GM19035 (cell line): ENCODE data around the gene CGRRF1.

Source experiments
- ATAC-seq: cut with Tn5 transposase; IDR thresholded peaks from one replicate; pipeline ENCODE4 v1.9.1; 2021; ENCODE audit not compliant: unreplicated experiment

Gene CGRRF1

DNA sequence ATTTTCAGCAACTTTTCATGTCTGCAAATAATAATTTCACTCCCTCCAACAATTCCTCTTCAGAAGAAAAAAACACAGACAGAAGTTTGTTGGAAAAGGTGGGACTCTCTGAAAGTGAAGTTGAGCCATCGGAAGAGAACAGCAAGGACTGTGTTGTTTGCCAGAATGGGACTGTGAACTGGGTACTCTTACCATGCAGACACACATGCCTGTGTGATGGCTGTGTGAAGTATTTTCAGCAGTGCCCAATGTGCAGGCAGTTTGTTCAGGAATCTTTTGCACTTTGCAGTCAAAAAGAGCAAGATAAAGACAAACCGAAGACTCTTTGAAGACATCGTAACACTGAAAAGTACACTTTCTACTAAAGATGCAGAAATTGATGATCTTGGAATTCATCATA, 28.3 kb downstream of the CGRRF1 start:
- ATAC-seq: no peak

DNA sequence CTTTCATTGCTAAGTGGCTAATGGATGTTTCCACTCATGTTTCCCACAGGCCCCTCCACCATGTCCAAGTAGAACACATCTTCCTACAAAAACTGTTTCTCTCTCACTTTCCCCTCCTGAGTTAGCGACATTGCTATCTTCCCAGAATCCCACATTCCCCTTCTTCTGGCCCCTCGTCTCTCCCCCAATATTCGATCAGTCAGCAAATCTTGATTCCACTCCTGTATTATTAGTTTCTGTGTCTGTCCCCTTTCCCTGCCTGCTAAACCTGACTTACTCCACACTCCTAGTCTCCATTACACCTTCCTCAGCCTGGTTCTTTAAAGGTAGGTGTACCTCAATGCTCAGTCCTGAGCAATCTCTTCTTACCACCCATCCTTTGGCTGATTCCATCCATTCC, 37.9 kb downstream of the CGRRF1 start:
- ATAC-seq: no peak

DNA sequence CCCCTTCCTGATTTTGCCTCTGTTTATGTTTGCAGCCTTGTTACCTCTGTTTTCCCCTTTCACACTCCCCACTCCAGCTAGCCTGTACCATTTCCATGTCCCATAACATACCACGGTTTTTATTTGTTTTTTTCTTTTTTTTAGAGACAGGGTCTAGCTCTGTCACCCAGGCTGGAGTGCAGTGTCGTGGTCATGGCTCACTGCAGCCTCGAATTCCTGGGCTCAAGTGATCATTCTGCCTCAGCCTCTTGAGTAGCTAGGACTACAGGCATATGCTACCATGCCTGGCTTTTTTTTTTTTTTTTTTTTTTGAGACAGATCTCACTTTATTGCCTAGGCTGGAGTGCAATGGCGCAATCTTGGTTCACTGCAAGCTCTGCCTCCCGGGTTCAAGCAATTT, 38.8 kb downstream of the CGRRF1 start:
- no peak for ATAC-seq

DNA sequence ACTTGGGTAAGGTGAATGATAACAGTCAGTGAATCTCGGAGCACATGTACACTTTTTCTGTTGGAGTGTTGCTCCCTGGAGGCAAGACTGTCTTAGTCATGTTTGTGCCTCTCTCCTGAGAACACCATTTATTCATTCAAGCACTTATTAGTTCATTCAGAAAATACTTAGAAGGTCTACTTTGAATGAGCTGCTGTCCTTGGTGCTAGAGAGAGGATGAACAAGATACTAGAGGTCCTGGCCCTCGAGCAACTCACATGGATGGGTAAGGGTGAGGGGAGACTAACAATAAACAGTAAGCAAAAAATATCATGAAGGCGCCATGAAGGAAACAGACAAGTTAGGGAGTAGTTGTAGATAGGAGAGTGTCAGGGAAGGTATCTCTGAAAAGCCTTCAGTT, 40.2 kb downstream of the CGRRF1 start:
- ATAC-seq: no peak

DNA sequence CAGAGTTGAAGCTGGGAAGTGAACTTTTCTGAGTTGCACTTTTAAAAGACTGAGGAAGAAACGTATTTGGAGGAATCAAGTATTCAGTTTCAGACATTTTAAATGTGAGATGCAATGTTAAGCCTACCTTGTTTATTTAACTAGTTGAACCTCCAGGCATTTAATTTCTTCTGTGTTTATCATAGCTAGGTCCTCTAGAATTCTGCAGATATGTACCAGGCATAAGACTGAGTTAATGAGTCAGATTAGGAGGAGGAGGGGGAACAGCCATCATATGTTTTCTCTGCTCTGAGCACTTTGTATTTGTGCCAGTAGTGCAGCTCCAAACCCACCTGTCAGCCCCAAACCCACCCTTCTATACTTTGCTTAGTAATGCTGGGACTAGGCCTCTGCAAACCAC, 40.8 kb downstream of the CGRRF1 start:
- ATAC-seq: no peak

DNA sequence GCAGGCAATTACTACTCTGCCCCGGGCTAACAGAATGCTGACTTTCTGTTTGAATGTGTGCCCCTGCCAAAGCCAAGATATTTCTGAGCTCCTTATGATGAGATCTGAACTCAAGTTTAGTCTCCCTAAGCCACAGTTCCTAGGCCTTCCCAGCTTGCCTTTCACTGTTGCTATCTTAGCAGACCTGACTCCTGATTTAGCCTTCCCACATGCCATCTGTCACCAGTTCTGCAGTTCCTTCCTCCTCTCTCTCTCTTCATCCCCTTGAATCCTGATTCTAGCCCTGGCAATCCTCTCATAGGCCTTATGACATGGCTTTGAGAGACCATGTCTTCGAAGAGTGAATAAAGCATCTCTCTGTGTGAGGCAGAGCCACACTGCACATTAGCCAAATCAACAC, 44.7 kb downstream of the CGRRF1 start:
- no peak for ATAC-seq

DNA sequence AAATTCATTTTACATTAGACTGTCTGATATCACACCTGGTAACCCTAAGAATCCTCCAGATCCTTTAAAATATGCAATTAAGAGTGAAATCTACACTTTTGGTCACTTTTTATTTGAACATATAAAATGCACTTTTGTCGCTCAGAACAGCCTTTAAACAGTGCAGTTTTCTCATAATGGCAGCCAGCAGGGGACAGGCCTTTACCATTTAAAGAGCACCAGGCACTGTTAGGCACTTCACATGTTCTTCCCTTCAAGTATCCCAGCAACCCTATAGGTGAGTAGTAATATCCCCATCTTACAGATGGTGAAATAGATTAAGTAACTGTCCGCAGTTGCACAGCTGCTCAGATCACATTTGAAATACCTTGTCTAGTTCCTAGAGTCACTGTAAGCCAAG, 45.9 kb downstream of the CGRRF1 start:
- no peak for ATAC-seq

DNA sequence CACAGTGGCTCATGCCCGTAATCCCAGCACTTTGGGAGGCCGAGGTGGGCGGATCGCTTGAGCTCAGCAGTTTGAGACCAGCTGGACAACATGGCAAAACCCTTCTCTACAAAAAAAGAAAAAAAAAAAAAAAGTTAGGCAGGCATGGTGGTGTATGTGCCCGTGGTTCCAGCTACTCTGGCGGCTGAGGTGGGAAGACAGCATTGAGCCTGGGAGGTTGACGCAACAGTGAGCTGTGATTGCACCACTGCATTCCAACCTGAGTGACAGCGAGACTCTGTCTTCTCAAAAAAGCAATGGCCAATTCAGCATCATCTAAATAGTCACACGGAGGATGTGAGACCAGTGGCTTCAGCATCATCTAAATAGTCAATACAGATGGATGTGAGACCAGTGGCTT, 46.8 kb downstream of the CGRRF1 start:
- no peak for ATAC-seq

DNA sequence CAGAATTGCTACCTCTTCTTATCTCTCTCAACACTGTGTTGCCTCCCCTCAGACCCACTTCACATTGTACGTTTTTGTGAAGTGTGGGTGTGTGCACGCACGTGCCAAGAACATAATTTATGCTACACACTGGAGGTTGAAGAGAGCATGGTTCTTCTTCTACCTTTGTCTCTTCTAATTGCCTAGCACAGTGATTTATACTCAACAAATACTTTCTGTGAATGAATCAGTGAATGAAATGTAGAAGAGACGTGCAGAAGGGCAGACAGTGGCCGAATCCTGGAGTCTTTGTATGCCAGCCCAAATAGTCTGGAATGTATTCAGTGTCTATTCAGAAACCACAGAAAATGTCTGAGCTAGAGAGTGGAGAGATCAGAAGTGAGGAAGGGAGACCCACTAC, 52.6 kb downstream of the CGRRF1 start:
- no peak for ATAC-seq

DNA sequence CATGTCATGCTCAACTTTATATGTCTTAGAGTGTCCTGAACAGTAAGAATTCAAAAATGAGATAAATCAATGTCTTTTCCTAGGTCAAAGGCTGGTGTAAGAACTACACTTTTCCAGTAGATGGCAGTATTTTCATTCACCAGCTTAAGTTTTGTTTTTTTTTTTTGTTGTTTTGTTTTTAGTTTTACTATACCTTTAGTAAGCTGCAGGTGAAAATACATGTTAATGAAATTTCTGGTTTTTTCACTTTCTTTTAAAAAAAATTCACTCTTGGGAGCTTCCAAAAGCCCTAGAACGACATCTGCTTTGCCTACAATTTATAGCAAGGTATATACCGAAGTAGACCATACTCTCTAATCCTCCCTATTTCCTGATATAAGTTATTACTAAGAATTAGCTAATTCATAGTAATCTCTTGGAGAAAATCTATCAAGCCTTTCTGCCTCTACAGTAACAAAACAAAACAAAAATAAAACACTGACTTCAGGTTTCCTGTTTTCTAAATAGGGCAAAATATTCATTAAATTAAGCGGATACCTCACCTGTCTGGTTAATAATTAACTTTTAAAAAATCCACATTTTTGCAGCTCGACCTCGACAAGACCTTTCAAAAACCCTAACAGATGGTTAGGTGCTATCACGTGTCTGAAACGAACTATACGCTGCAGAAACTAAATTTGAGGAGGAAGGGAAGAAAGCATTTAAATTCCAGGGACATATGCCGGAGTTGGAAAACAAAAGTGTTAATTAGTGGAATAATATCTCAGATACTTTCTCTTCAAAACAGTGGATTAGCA, 54.6 kb downstream of the CGRRF1 start:
- ATAC-seq: no peak

DNA sequence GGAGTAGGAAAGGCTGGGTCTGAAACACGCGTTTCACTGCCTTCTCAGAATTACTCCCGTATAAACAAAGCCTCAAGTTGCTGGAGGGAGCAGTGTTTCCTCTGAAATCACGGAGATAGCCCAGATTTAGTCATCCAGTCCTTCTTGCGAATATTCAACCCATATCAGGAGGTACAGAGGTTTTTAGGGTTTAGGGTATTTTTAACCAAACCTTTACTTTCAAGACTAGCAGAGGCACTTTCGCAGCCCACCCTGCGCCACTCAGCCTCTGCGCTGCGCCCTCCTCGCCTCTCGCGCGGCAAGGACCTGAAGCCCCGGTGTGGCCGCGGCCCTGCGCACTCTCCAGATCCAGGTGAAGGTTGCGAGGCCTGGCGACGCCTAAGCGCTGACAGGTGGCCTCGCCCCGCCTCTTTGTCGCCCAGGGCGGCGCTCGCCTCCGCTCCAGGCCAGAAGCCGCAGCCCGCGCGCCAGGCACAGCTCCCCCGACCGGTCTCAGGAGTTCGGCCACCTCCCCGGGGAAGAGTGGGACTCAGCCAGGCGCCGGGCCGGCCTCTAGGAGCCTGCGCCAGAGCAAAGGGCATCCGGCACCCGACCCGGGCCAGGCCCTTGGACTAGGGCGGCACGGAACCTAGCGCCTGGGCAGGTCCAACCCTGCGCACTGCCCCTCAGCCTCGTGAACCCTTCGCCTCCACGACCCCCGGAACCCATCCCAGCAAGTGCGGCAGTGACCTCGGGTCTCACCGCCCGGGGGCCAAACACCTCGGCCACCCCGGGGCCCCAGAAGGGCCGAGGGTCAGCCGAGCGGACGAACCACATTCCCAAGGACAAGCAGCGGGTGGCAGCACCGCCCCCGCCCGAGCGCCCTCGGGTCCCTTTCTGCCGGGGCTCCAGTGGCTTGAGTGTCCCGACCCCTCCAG, 55.4 kb downstream of the CGRRF1 start:
- peak; percentile 41 for ATAC-seq

DNA sequence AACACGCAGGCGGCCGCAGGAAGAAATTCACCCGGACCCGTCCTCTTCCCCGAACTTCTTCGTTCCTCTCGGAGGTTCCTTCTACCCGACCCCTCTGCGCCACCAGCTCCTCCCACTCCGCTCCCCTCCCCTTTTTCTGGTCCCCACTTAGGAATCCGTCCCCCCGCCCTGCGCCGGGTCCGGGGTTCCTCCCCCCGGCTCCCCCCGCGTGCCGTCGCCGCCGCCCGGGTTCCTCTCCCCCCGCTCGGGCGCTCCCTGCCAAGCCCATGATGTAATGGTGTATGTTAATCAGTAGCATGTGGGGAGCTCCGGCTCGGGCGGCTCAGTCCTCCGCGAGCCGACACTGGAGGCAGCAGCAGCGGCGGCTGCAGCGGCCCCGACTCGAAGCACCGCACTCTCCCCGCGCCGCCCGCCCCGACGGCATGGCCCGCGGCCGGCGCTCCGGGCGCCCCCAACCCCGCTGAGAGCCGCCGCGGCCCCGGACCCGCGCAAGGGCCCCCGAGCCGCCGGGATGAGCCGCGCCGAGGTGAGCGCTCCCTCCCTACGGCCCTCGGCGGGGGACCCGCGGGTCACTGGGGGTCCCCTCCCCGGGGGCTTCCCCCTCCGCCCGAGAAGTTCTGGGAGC, 56.2 kb downstream of the CGRRF1 start:
- ATAC-seq: peak; percentile 55

DNA sequence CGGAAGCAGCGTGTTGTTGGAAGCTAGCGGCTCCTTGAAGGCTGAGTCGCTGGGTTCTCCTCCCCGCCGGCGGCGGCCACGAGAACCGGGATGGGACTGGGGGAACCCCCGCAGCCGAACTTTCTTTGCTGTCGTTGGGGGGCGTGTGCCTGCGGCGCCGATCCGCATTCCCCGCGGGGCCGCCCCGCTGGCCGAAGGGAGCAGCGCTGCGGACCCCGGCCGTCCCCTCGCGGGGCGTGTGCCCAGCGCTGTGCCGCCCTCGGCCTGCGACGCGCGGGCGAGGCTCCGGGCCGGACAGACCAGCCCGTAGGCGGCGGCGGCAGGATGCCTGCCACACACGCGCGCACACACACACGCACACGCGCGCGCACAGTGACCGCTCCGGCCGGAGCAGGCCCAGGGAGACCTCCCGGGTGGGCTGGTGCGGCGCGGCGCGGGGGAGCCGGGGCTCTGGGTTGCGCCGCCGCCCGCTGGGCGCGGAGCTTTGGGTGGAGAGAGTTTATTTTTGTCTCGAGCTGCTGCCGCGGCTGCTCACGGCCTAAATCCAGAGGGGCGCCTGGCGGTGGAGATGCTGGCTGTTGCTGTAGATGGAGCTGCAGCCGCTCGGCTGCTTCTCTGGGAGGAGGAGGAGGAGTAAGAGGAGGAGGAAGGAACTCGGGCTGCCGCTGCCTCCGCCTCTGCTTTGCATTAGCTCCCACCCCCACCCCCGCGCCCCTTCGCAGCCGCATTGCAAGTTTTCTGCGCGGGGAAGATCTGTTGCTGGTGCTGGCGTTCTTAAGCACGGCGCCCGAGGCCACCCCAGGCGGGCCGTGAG, 56.9 kb downstream of the CGRRF1 start, which contains the start of gene SAMD4A:
SAMD4A (plus strand) TSS at position 719 of the 814 bp plus-strand sequence. CDS start 789 bp downstream, outside the sequence.
- ATAC-seq: peak; percentile 31

DNA sequence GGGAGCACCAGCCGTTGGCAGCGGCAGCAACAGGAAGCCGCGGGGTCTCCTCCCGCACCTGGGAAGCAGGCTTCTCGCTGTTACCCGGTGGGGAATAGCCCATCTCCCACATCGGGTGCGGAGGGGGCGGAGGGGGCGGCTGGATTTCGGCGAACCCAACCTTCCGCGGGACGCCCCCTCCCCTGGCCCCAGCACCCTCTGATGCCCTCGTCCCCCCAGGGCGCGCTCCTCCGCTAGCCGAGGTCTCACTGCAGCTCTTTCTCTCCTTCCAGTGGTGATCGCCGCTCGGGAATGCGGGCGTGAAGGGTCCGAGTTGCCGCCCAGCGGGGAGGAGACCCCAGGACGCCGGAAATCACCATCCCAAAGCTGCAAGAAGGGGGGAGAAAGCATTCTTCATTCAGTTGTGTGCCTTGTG, 57.5 kb downstream of the CGRRF1 start:
- ATAC-seq: no peak

DNA sequence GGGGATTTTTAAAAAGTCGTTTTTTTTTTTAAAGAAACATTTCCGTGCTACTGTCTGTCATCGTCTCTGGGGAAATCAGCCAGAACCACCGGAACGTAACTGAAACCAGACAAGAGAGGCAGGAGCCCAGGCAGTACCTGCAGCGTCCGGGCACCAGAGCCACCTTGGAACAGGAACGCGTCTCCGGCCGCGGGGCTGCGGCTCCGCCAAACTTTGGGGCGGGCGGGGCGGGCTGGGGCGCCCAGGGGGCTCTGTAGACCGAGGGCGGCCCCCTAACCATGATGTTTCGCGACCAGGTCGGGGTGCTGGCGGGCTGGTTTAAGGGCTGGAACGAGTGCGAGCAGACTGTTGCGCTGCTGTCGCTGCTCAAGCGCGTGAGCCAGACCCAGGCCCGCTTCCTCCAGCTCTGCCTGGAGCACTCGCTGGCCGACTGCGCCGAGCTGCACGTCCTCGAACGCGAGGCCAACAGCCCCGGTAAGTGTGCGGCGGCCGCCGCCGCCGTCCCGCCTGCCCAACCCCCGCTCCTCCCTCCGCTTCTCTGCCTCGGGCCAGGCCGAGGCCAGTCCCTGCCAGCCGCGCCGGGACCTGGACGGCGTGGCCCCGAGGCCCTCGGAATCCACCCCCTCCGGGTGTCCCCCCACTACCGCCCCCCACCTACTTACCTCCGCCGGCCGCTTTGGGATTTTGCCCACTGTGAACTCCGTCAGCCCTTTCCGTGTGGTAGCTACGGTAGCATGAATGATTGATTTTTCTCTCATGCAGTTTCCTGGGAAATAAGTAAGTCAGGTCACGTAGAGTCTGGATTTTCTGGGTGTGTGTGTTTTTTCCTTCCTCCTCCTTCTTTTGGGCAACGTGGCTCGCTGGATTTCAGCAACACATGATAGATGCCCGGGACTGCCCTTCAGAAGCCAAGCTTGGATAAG, 58.2 kb downstream of the CGRRF1 start:
- peak; percentile 36 for ATAC-seq

DNA sequence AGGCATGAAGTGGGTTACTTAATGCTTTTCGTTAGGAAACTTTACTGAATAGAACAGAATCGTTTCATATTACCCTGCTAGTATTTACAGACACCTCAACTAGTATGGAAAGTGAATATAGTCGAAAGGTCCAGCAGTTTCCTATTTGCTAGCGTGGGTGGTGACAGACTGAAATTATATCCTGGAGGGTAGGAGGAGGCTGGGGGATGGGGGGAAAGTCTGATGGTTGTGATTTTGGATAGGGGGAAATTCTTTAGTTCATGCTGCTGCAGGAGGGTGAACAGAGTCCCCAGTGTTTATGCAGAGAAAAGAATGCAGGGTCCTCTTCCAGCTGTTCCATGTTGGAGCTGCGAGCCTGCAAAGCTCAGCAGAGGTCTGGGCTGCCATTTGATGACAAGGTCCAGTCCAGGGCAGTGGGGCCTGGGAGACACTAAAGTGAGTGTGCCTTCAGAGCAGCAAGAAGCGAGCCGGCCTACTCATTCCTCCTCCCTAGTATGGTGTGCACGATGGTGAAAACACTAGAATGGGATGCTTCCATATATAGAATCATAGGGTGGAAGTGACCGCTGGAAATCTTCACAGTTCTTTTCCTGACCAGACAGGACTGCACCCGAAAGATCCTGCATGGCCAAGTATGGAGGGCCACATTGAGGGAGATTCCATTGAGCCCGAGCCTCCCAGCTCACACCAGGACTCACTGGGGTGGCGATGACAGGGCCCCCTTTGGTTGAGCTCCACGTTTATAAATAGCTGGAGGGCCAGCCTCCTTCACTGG, 59.3 kb downstream of the CGRRF1 start:
- ATAC-seq: no peak

DNA sequence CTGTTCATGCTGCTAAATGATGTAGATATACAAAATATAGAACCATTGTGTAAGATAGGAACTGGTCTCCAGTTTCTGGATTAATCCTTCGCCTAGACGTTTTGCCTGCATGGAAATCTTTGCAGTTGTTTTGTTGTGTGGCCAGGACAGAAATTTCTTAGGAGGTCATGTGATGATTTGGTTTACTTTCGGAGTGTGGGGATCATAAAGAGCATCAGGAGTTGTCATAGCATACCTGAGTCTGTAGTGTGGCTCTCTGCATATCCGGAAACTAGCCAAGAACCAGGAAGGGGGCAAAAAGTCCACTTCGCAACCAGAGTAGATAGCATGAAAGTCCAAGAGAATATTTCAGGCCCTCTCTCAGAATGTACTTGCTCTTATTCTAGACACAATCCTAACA, 60.3 kb downstream of the CGRRF1 start:
- no peak for ATAC-seq

DNA sequence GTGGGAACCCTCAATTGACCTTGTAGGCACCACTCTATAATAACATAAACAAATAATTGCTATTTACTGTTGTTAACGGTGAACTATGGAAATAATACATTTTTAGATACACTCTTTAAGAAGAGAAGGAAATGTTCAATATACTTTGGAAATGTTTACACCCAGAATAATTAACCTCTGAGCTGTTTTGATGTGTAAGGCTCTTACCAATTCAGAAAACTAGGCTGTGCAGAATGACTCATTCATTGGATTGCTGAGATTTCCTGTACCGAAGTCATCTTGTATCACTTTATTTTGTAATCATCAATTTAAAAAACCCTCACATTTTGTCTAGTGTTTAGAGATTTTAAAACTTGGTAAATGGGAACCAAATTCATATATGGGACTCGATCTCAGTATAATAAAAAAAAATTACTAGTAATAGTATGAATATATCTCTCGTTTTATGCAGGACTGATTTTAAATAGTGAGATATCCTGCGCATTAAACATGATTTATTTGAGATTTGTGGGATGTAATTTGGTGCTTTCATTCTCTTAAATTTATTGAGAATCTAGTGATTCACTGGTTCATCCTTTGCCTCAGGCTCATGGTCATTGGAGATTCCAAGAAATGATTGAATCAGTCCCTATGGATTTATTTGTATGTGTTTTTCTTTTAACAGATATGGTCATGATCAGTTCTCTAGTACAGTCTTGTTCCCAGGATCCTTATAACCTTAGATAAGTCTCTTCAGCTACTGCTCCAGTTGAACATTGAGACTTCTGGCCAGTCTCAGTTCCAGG, 61.1 kb downstream of the CGRRF1 start:
- ATAC-seq: no peak
